ENCODE data around the gene RALGAPB.
"Not testable (repeated sequence)": the region's sequence is repeated elsewhere in the genome, so short reads cannot be mapped to it uniquely, and the experiment has no call there.

The RALGAPB gene

DNA sequence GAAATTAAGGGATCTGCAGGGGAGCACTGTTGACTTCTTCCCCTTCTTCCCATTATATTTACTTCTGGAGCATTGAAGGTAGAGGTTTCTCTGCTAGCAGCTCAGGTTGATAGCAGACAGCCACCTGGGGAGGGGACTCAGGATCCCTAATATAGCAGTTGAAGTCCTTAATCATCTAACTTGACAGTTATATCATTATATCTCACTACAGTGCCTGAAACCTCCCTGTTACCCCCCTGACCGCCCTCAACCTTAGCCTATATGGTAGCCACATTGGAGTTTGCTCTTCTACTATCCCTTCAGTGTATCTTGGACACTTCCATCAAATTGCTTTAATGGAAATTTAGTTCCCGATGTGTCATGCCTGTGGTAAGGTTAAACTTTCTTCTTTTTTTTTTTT is 7.0 kb downstream of the RALGAPB start:
- Histone ChIP-seq H3K36me3 (ENCODE audit: control insufficient read depth in 1 of 2, insufficient read depth in 2 of 2, low read length in 2 of 2) (peaks cover 0 to 13% of the 10 kb centered on the region in 2 donors), H3K4me3 (ENCODE audit: low read depth in 1 of 2, low read length in 2 of 2) (no peak overlapping the region), H3K9me3 (ENCODE audit: control insufficient read depth in 1 of 2, low read length in 2 of 2) (no peaks in the 10 kb centered on the region), H3K27ac (ENCODE audit: low read depth, low read length) (no peak overlapping the region), H3K9ac (ENCODE audit: low read depth in 1 of 2, low read length in 2 of 2) (no peak overlapping the region), H3K27me3 (ENCODE audit: control insufficient read depth in 1 of 2, insufficient read depth in 2 of 2, low read length in 2 of 2) (no peaks in the 10 kb centered on the region), H3K4me1 (ENCODE audit: control insufficient read depth in 1 of 2, insufficient read depth in 2 of 2, low read length in 2 of 2) (peaks cover 1 to 4% of the 10 kb centered on the region in 2 donors)

DNA sequence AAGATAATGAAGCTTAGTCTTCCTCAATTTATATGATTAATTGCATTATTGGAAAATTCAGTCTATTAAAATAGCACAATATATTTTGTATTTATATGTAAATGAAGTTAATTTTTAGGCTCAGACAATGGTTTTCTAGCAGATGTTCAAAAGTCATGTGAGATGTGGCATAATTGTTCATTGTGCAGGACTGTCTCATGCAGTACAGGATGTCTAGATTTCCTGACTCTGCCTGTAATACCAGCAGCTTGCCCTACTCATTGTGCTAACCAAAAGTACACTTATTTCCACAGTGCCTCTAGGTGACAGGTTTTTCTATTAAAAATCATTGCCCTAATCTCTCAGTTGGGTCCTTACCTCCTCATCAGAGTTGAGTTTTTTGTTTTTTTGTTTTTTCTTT is 12.4 kb downstream of the RALGAPB start:
- Histone ChIP-seq H3K4me3 (ENCODE audit: low read depth in 1 of 2, low read length in 2 of 2) (no peak overlapping the region), H3K27me3 (ENCODE audit: control insufficient read depth in 1 of 2, insufficient read depth in 2 of 2, low read length in 2 of 2) (no peaks in the 10 kb centered on the region), H3K9ac (ENCODE audit: low read depth in 1 of 2, low read length in 2 of 2) (no peak overlapping the region), H3K36me3 (ENCODE audit: control insufficient read depth in 1 of 2, insufficient read depth in 2 of 2, low read length in 2 of 2) (peaks cover 7 to 24% of the 10 kb centered on the region in 2 donors), H3K9me3 (ENCODE audit: control insufficient read depth in 1 of 2, low read length in 2 of 2) (no peaks in the 10 kb centered on the region), H3K4me1 (ENCODE audit: control insufficient read depth in 1 of 2, insufficient read depth in 2 of 2, low read length in 2 of 2) (no peaks in the 10 kb centered on the region), H3K27ac (ENCODE audit: low read depth, low read length) (no peak overlapping the region)

DNA sequence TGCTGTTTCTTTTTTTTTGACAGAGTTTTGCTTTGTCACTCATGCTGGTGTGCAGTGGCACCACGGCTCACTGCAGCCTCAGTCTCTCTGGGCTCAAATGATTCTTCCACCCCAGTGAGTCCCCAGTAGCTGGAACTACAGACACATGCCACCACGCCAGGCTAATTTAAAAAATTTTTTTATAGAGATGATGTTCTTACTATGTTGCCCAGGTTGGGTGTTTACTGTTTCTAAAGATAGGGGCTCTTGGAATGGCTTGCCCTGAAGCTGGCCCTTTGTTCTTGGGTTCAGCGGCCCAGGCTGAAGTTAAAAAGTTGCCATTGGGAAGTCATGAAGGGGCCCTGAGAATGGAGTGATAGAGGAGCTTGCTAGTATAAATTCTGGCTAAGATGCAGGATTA is 16.5 kb downstream of the RALGAPB start:
- no peaks in the 10 kb centered on the region for H3K27me3 ChIP-seq (ENCODE audit: control insufficient read depth in 1 of 2, insufficient read depth in 2 of 2, low read length in 2 of 2)
- H3K27ac ChIP-seq (ENCODE audit: low read depth, low read length), result no peak overlapping the region
- no peaks in the 10 kb centered on the region for H3K9me3 ChIP-seq (ENCODE audit: control insufficient read depth in 1 of 2, low read length in 2 of 2)
- no peak overlapping the region for H3K9ac ChIP-seq (ENCODE audit: low read depth in 1 of 2, low read length in 2 of 2)
- peaks cover 26 to 35% of the 10 kb centered on the region in 2 donors for H3K36me3 ChIP-seq (ENCODE audit: control insufficient read depth in 1 of 2, insufficient read depth in 2 of 2, low read length in 2 of 2)
- H3K4me1 ChIP-seq (ENCODE audit: control insufficient read depth in 1 of 2, insufficient read depth in 2 of 2, low read length in 2 of 2), result no peaks in the 10 kb centered on the region
- H3K4me3 ChIP-seq (ENCODE audit: low read depth in 1 of 2, low read length in 2 of 2), result no peak overlapping the region

DNA sequence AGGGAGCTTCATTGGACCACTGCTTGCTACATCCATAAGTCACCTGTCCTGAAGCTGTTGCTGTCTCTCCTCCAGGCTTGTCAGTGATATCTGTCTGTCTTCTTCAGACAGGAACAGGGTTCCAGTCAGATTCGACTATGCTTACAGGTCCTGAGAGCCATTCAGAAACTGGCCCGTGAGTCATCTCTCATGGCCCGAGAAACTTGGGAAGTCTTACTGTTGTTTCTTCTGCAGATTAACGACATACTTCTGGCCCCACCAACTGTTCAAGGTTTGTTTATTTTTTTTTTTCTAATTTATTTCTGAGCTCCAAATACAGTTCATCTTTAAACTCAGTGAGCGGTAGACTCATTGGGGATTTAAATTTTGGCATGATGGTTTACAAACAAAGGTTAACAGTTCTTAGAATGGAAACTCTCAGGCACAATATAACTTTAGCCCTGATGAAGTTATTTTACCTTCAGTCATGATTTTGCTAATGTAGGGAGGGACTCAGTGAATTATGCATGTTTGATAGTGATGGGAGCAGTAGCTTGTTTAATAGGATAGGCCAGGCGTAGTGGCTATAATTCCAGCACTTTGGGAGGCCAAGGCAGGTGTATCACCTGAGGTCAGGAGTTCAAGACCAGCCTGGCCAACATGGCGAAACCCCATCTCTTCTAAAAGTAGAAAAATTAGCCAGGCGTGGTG is 24.7 kb downstream of the RALGAPB start:
- Histone ChIP-seq H3K36me3 (ENCODE audit: control insufficient read depth in 1 of 2, insufficient read depth in 2 of 2, low read length in 2 of 2) (peaks cover 29 to 74% of the 10 kb centered on the region in 2 donors), H3K27ac (ENCODE audit: low read depth, low read length) (no peak overlapping the region), H3K4me1 (ENCODE audit: control insufficient read depth in 1 of 2, insufficient read depth in 2 of 2, low read length in 2 of 2) (no peaks in the 10 kb centered on the region), H3K9ac (ENCODE audit: low read depth in 1 of 2, low read length in 2 of 2) (no peak overlapping the region), H3K4me3 (ENCODE audit: low read depth in 1 of 2, low read length in 2 of 2) (no peak overlapping the region), H3K27me3 (ENCODE audit: control insufficient read depth in 1 of 2, insufficient read depth in 2 of 2, low read length in 2 of 2) (no peaks in the 10 kb centered on the region), H3K9me3 (ENCODE audit: control insufficient read depth in 1 of 2, low read length in 2 of 2) (no peaks in the 10 kb centered on the region)

DNA sequence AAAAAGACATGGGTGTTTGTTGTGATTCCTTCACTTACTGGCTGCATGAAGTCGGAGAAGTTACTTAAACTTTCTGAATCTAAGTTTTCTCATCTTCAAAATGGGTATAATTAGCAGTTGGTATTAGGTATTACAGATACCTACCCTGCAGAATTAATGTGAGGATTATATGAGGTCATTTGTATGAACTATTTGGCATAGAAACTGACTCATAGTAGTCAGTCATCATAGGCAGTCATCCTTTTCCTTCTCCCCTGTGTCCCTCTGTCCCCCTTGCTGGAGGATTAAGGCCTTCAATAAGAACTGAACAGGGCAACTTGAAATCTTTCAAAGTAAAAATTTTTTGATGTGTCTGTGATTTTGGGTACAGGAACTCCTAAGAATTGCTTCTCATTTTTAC is 26.3 kb downstream of the RALGAPB start:
- H3K27me3 ChIP-seq (ENCODE audit: control insufficient read depth in 1 of 2, insufficient read depth in 2 of 2, low read length in 2 of 2), result no peaks in the 10 kb centered on the region
- no peaks in the 10 kb centered on the region for H3K9me3 ChIP-seq (ENCODE audit: control insufficient read depth in 1 of 2, low read length in 2 of 2)
- no peak overlapping the region for H3K27ac ChIP-seq (ENCODE audit: low read depth, low read length)
- no peak overlapping the region for H3K4me3 ChIP-seq (ENCODE audit: low read depth in 1 of 2, low read length in 2 of 2)
- H3K4me1 ChIP-seq (ENCODE audit: control insufficient read depth in 1 of 2, insufficient read depth in 2 of 2, low read length in 2 of 2), result no peaks in the 10 kb centered on the region
- H3K9ac ChIP-seq (ENCODE audit: low read depth in 1 of 2, low read length in 2 of 2), result no peak overlapping the region
- peaks cover 17 to 71% of the 10 kb centered on the region in 2 donors for H3K36me3 ChIP-seq (ENCODE audit: control insufficient read depth in 1 of 2, insufficient read depth in 2 of 2, low read length in 2 of 2)

DNA sequence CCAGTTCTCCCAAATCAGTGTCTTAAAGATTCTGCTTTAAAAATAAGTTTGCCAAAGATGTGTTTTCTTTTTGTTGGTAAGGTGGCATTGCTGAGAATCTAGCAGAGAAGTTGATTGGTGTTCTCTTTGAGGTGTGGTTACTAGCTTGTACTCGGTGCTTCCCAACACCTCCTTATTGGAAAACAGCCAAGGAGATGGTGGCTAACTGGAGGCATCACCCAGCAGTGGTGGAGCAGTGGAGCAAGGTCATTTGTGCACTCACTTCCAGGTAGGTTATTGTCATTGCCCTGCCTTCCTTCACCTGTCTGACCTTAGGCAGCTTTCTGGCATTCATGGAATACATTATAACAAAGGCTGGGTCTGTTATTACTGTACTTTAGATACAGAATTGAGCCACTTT is 26.7 kb downstream of the RALGAPB start:
- Histone ChIP-seq H3K36me3 (ENCODE audit: control insufficient read depth in 1 of 2, insufficient read depth in 2 of 2, low read length in 2 of 2) (peaks cover 15 to 74% of the 10 kb centered on the region in 2 donors), H3K4me1 (ENCODE audit: control insufficient read depth in 1 of 2, insufficient read depth in 2 of 2, low read length in 2 of 2) (no peaks in the 10 kb centered on the region), H3K9ac (ENCODE audit: low read depth in 1 of 2, low read length in 2 of 2) (no peak overlapping the region), H3K27me3 (ENCODE audit: control insufficient read depth in 1 of 2, insufficient read depth in 2 of 2, low read length in 2 of 2) (no peaks in the 10 kb centered on the region), H3K4me3 (ENCODE audit: low read depth in 1 of 2, low read length in 2 of 2) (no peak overlapping the region), H3K27ac (ENCODE audit: low read depth, low read length) (no peak overlapping the region), H3K9me3 (ENCODE audit: control insufficient read depth in 1 of 2, low read length in 2 of 2) (no peaks in the 10 kb centered on the region)

DNA sequence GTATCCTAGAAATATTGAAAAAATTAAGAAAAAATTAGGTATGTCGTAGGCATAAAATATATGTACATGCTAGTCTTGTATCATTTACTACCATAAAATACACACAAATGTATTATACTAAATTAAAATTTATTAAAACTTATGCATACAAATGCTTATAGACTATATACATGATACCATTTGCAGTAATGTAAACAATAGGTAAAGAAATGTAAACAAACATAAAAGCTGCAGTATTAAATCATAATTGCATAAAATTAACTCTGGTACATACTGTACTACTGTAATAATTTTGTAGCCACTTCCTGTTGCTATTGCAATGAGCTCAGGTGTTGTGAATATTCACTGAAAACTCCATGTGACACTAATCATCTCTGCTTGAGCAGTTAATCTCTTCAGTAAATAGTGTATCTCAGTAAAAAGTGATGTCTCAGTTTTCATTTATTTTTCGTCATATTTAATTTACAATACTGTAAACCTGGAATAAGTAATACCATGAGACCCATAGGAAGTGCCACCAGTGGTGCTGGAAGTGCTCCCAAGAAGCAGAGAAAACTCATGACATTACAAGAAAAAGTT is 29.3 kb downstream of the RALGAPB start:
- Histone ChIP-seq H3K36me3 (ENCODE audit: control insufficient read depth in 1 of 2, insufficient read depth in 2 of 2, low read length in 2 of 2) (peaks cover 7 to 55% of the 10 kb centered on the region in 2 donors), H3K4me1 (ENCODE audit: control insufficient read depth in 1 of 2, insufficient read depth in 2 of 2, low read length in 2 of 2) (no peaks in the 10 kb centered on the region), H3K4me3 (ENCODE audit: low read depth in 1 of 2, low read length in 2 of 2) (no peak overlapping the region), H3K27ac (ENCODE audit: low read depth, low read length) (no peak overlapping the region), H3K9ac (ENCODE audit: low read depth in 1 of 2, low read length in 2 of 2) (no peak overlapping the region), H3K27me3 (ENCODE audit: control insufficient read depth in 1 of 2, insufficient read depth in 2 of 2, low read length in 2 of 2) (no peaks in the 10 kb centered on the region), H3K9me3 (ENCODE audit: control insufficient read depth in 1 of 2, low read length in 2 of 2) (no peaks in the 10 kb centered on the region)

DNA sequence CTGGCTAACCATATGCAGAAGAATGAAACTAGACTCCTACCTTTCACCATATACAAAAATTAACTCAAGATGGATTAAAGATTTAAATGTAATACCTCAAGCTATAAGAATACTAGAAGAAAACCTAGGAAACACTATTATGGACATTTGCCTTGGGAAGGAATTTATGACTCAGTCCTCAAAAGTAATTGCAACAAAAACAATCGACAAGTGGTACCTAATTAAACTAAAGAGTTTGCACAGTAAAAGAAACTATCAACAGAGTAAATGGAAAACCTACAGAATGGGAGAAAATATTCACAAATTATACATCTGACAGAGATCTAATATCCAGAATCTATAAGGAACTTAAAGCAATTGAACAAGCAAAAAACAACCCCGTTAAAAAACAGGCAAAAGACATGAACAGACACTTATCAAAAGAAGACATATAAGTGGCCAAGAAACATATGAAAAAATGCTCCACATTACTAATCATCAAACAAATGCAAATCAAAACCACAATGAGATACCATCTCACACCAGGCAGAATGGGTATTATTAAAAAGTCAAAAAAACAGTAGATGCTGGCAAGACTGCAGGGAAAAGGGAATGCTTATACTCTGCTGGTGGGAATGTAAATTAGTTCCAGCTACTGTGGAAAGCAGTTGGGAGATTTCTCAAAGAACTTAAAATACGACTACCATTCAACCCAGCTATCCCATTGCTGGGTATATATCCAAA is 31.9 kb downstream of the RALGAPB start:
- H3K9me3 ChIP-seq (ENCODE audit: control insufficient read depth in 1 of 2, low read length in 2 of 2), result no peaks in the 10 kb centered on the region
- H3K9ac ChIP-seq (ENCODE audit: low read depth in 1 of 2, low read length in 2 of 2), result no peak overlapping the region
- H3K36me3 ChIP-seq (ENCODE audit: control insufficient read depth in 1 of 2, insufficient read depth in 2 of 2, low read length in 2 of 2), result peaks cover under 1 to 44% of the 10 kb centered on the region in 2 donors
- H3K27ac ChIP-seq (ENCODE audit: low read depth, low read length), result no peak overlapping the region
- H3K27me3 ChIP-seq (ENCODE audit: control insufficient read depth in 1 of 2, insufficient read depth in 2 of 2, low read length in 2 of 2), result no peaks in the 10 kb centered on the region
- no peaks in the 10 kb centered on the region for H3K4me1 ChIP-seq (ENCODE audit: control insufficient read depth in 1 of 2, insufficient read depth in 2 of 2, low read length in 2 of 2)
- H3K4me3 ChIP-seq (ENCODE audit: low read depth in 1 of 2, low read length in 2 of 2), result no peak overlapping the region

DNA sequence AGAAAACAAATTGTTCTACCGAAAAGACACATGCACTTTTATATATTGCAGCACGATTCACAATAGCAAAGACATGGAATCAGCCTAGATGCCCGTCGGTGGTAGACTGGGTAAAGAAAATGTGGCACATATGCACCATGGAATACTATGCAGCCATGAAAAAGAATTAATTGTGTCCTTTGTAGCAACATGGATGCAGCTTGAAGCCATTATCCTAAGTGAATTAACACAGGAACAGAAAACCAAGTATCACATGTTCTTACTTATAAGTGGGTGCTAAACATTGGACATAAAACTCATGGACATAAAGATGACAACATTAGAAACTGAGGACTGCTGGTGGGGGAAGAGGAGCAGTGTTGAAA is 32.4 kb downstream of the RALGAPB start:
- no peak overlapping the region for H3K9ac ChIP-seq (ENCODE audit: low read depth in 1 of 2, low read length in 2 of 2)
- no peak overlapping the region for H3K27ac ChIP-seq (ENCODE audit: low read depth, low read length)
- H3K4me3 ChIP-seq (ENCODE audit: low read depth in 1 of 2, low read length in 2 of 2), result no peak overlapping the region
- no peaks in the 10 kb centered on the region for H3K27me3 ChIP-seq (ENCODE audit: control insufficient read depth in 1 of 2, insufficient read depth in 2 of 2, low read length in 2 of 2)
- no peaks in the 10 kb centered on the region for H3K4me1 ChIP-seq (ENCODE audit: control insufficient read depth in 1 of 2, insufficient read depth in 2 of 2, low read length in 2 of 2)
- peaks cover 0 to 46% of the 10 kb centered on the region in 2 donors for H3K36me3 ChIP-seq (ENCODE audit: control insufficient read depth in 1 of 2, insufficient read depth in 2 of 2, low read length in 2 of 2)
- H3K9me3 ChIP-seq (ENCODE audit: control insufficient read depth in 1 of 2, low read length in 2 of 2), result no peaks in the 10 kb centered on the region

DNA sequence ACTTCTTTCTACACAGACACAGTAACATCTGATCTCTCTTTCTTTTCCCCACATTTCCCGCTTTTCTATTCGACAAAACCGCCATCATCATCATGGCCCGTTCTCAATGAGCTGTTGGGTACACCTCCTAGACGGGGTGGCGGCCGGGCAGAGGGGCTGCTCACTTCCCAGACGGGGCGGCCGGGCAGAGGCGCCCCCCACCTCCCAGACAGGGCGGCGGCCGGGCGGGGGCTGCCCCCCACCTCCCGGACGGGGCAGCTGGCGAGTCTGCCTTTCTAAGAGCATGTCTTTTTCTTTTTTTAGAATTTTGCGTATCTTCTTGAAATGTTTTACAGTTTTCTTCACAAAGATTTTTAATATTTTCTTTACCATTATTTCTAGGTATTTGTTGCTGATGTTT is 39.1 kb downstream of the RALGAPB start:
- not testable (repeated sequence) for H3K4me1 ChIP-seq (ENCODE audit: control insufficient read depth in 1 of 2, insufficient read depth in 2 of 2, low read length in 2 of 2); H3K27me3 ChIP-seq (ENCODE audit: control insufficient read depth in 1 of 2, insufficient read depth in 2 of 2, low read length in 2 of 2); H3K4me3 ChIP-seq (ENCODE audit: low read depth in 1 of 2, low read length in 2 of 2); H3K9me3 ChIP-seq (ENCODE audit: control insufficient read depth in 1 of 2, low read length in 2 of 2); H3K27ac ChIP-seq (ENCODE audit: low read depth, low read length); H3K9ac ChIP-seq (ENCODE audit: low read depth in 1 of 2, low read length in 2 of 2)
- peaks cover 21 to 37% of the 10 kb centered on the region in 2 donors for H3K36me3 ChIP-seq (ENCODE audit: control insufficient read depth in 1 of 2, insufficient read depth in 2 of 2, low read length in 2 of 2)
